SU-DHL-6 (cell line): ENCODE measurements around the gene CXCL11.

Experiments
- H2AFZ ChIP-seq: fragments of 200-600 bp; sonication (generic); 2 replicates; pipeline ENCODE4 v1.6.1; 2014; ENCODE audit warnings: low read depth, mild to moderate bottlenecking, moderate library complexity, mixed read lengths, antibody characterized with exemption, low read length; ENCODE audit not compliant: severe bottlenecking
- H3F3A ChIP-seq: fragments of 200-600 bp; shearing (Covaris generic); 2 replicates; pipeline ENCODE4 v1.6.0; 2016; ENCODE audit warnings: antibody characterized with exemption, mild to moderate bottlenecking; ENCODE audit not compliant: insufficient read depth
- H3K27ac ChIP-seq: fragments of 200-600 bp; sonication (generic); 2 replicates; pipeline ENCODE4 v1.5.1; 2016; ENCODE audit warnings: low read depth, mild to moderate bottlenecking, low read length, moderate library complexity, mixed read lengths
- H3K27me3 ChIP-seq: fragments of 200-600 bp; sonication (generic), shearing (Covaris generic); 2 replicates; pipeline ENCODE4 v1.6.0; 2014; ENCODE audit warnings: mild to moderate bottlenecking, low read length
- H3K36me3 ChIP-seq: fragments of 200-600 bp; sonication (generic); 2 replicates; pipeline ENCODE4 v1.6.1; 2014; ENCODE audit warnings: mild to moderate bottlenecking, low read length, mixed read lengths
- H3K4me2 ChIP-seq: fragments of 300-600, 200-600 bp; shearing (Covaris generic), sonication (generic); 2 replicates; pipeline ENCODE4 v1.6.0; 2014; ENCODE audit warnings: low read length, low read depth, mild to moderate bottlenecking; ENCODE audit not compliant: poor library complexity, severe bottlenecking
- H3K4me3 ChIP-seq: fragments of 200-600 bp; sonication (generic); 2 replicates; pipeline ENCODE4 v1.5.1; 2014; ENCODE audit warnings: antibody characterized with exemption, low read length, mild to moderate bottlenecking, mixed read lengths; ENCODE audit not compliant: insufficient read depth, poor library complexity, severe bottlenecking
- H3K79me2 ChIP-seq: fragments of 200-600 bp; sonication (generic); 2 replicates; pipeline ENCODE4 v1.6.1; 2014; ENCODE audit warnings: mild to moderate bottlenecking, low read length, moderate library complexity; ENCODE audit not compliant: insufficient read depth
- H3K9ac ChIP-seq: fragments of 200-600 bp; sonication (generic); 2 replicates; pipeline ENCODE4 v1.7.0; 2014; ENCODE audit warnings: mild to moderate bottlenecking, low read length
- H3K9me2 ChIP-seq: fragments of 200-600 bp; sonication (generic); replicated peaks from 2 replicates; pipeline ENCODE4 v1.6.1; 2014; ENCODE audit warnings: low read length; ENCODE audit not compliant: insufficient read depth
- H3K9me3 ChIP-seq: fragments of 200-600 bp; sonication (generic); 2 replicates; pipeline ENCODE4 v1.6.1; 2014; ENCODE audit warnings: low read length, mixed read lengths; ENCODE audit not compliant: insufficient read depth
- H4K20me1 ChIP-seq: fragments of 200-600 bp; sonication (generic); 2 replicates; pipeline ENCODE4 v1.6.1; 2014; ENCODE audit warnings: low read depth, mild to moderate bottlenecking, antibody characterized with exemption, low read length, moderate library complexity, mixed read lengths
- CTCF ChIP-seq: fragments of 200-600 bp; sonication (generic); IDR thresholded peaks from one replicate; pipeline ENCODE4 v1.5.1; 2017; ENCODE audit warnings: antibody characterized with exemption, mild to moderate bottlenecking, low read length, moderate library complexity; ENCODE audit not compliant: insufficient read depth, poor library complexity, severe bottlenecking
- EZH2phosphoT487 ChIP-seq: fragments of 200-600 bp; sonication (generic), shearing (Covaris generic); conservative IDR thresholded peaks from 2 replicates; pipeline ENCODE4 v1.6.1; 2018; ENCODE audit warnings: mild to moderate bottlenecking, antibody characterized with exemption, low read length, moderate library complexity, mixed read lengths

Gene CXCL11

GRCh38 chr4:76011018-76011670, 24.7 kb downstream of the CXCL11 start:
- Histone ChIP-seq H3K4me2 (no peak overlapping the region), H3K79me2 (no peaks in the 10 kb centered on the region), H3K9ac (no peak overlapping the region), H2AFZ (no peak overlapping the region), H3K4me3 (no peak overlapping the region), H3K27me3 (no peaks in the 10 kb centered on the region), H3F3A (no peaks in the 10 kb centered on the region), H3K36me3 (no peaks in the 10 kb centered on the region), H3K9me3 (no peaks in the 10 kb centered on the region), H3K27ac (no peak overlapping the region), H3K9me2 (no peaks in the 10 kb centered on the region), H4K20me1 (no peaks in the 10 kb centered on the region)
- no peak for TF ChIP-seq CTCF
- no peak for TF ChIP-seq EZH2phosphoT487

GRCh38 chr4:76010576-76010975, 25.3 kb downstream of the CXCL11 start:
- Histone ChIP-seq H3K27ac (no peak overlapping the region), H3F3A (no peaks in the 10 kb centered on the region), H3K4me2 (no peak overlapping the region), H3K79me2 (no peaks in the 10 kb centered on the region), H4K20me1 (no peaks in the 10 kb centered on the region), H3K27me3 (no peaks in the 10 kb centered on the region), H3K9me3 (no peaks in the 10 kb centered on the region), H3K4me3 (no peak overlapping the region), H2AFZ (no peak overlapping the region), H3K36me3 (no peaks in the 10 kb centered on the region), H3K9ac (no peak overlapping the region), H3K9me2 (no peaks in the 10 kb centered on the region)
- TF ChIP-seq CTCF: no peak
- TF ChIP-seq EZH2phosphoT487: no peak

- Histone ChIP-seq H3K36me3 (no peaks in the 10 kb centered on the region), H3K79me2 (no peaks in the 10 kb centered on the region), H3K9me2 (no peaks in the 10 kb centered on the region), H3K27me3 (no peaks in the 10 kb centered on the region), H4K20me1 (no peaks in the 10 kb centered on the region), H3F3A (no peaks in the 10 kb centered on the region), H3K4me3 (no peak overlapping the region), H3K4me2 (no peak overlapping the region), H3K9me3 (no peaks in the 10 kb centered on the region), H3K9ac (no peak overlapping the region), H3K27ac (no peak overlapping the region), H2AFZ (no peak overlapping the region)
- TF ChIP-seq EZH2phosphoT487: no peak
Observed at GRCh38 chr4:76009311-76009710, 26.6 kb downstream of the CXCL11 start.

- no peaks in the 10 kb centered on the region for H3F3A ChIP-seq
- H3K4me3 ChIP-seq: no peak within 1 kb of the TSS
- H3K9me2 ChIP-seq: no peaks in the 10 kb centered on the region
- no peaks in the 10 kb centered on the region for H3K27me3 ChIP-seq
- no peaks in the 10 kb centered on the region for H3K36me3 ChIP-seq
- no peak within 1 kb of the TSS for H3K4me2 ChIP-seq
- no peak within 1 kb of the TSS for H2AFZ ChIP-seq
- no peak within 1 kb of the TSS for H3K27ac ChIP-seq
- no peaks in the 10 kb centered on the region for H4K20me1 ChIP-seq
- no peaks in the 10 kb centered on the region for H3K9me3 ChIP-seq
- H3K9ac ChIP-seq: no peak within 1 kb of the TSS
- no peaks in the 10 kb centered on the region for H3K79me2 ChIP-seq
- TF ChIP-seq CTCF (no peak), EZH2phosphoT487 (no peak)
Observed at GRCh38 chr4:76007089-76007862, 28.6 kb downstream of the CXCL11 start, which contains the start of gene CXCL9. CXCL9 (minus strand) TSS chr4:76007509; CDS start chr4:76007449, 60 bp downstream.
